Measurements from ENCODE around the gene ARHGAP32. TPM values are rescaled to one million over a fixed set of nuclear protein-coding genes. Genes with fewer than 3 reads are reported as not detected.
"Not testable (repeated sequence)": the region's sequence is repeated elsewhere in the genome, so short reads cannot be mapped to it uniquely, and the experiment has no call there.

The ARHGAP32 gene
- total RNA-seq, 1 experiment from 2014 or later: 54.0 TPM

GRCh38 chr11:129190087-129190486 is 2.0 kb downstream of the ARHGAP32 start:
- H3K4me3 ChIP-seq (ENCODE audit: low read depth, low read length): no peak overlapping the region
- TF ChIP-seq, protein P1, sequence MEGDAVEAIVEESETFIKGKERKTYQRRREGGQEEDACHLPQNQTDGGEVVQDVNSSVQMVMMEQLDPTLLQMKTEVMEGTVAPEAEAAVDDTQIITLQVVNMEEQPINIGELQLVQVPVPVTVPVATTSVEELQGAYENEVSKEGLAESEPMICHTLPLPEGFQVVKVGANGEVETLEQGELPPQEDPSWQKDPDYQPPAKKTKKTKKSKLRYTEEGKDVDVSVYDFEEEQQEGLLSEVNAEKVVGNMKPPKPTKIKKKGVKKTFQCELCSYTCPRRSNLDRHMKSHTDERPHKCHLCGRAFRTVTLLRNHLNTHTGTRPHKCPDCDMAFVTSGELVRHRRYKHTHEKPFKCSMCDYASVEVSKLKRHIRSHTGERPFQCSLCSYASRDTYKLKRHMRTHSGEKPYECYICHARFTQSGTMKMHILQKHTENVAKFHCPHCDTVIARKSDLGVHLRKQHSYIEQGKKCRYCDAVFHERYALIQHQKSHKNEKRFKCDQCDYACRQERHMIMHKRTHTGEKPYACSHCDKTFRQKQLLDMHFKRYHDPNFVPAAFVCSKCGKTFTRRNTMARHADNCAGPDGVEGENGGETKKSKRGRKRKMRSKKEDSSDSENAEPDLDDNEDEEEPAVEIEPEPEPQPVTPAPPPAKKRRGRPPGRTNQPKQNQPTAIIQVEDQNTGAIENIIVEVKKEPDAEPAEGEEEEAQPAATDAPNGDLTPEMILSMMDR (IDR thresholded peaks at IDR 0.05; ENCODE audit: insufficient read depth in 1 of 2, low read depth in 1 of 2, low read length in 1 of 2, severe bottlenecking in 1 of 2, unreplicated experiment in 1 of 2): no peak
- H3K9me3 Mint-ChIP-seq (ENCODE audit: unreplicated experiment): peaks cover 13% of the 10 kb centered on the region
- H3K27me3 Mint-ChIP-seq (ENCODE audit: insufficient read depth, unreplicated experiment): no peaks in the 10 kb centered on the region
- ChIA-PET CTCF (no interaction called here), POLR2A (no interaction called here)
- BruUV-seq (replicated peaks): no TSS peak
- no peaks in the 10 kb centered on the region for H3K9me3 ChIP-seq
- intact Hi-C loops (cut with micrococcal nuclease; ENCODE audit: unreplicated experiment): loop anchor here (5.0 kb wide), 1 partner anchor 73 kb away; no protein-coding TSS in a partner anchor
- peaks cover 6% of the 10 kb centered on the region for H3K4me1 Mint-ChIP-seq (ENCODE audit: low read depth, unreplicated experiment)
- no peak overlapping the region for H3K4me3 Mint-ChIP-seq (ENCODE audit: unreplicated experiment)
- no peaks in the 10 kb centered on the region for H3K36me3 ChIP-seq (ENCODE audit: control insufficient read depth, insufficient read depth, low read length)
- H3K4me1 ChIP-seq: peaks cover 26% of the 10 kb centered on the region
- H3K27me3 ChIP-seq (replicated peaks; ENCODE audit: control insufficient read depth, insufficient read depth, low read length): no peaks in the 10 kb centered on the region
- H3K27ac Mint-ChIP-seq (ENCODE audit: unreplicated experiment): no peak overlapping the region
- H3K36me3 Mint-ChIP-seq (ENCODE audit: insufficient read depth, unreplicated experiment): peaks cover 10% of the 10 kb centered on the region
- DNase-seq: no peak

DNA sequence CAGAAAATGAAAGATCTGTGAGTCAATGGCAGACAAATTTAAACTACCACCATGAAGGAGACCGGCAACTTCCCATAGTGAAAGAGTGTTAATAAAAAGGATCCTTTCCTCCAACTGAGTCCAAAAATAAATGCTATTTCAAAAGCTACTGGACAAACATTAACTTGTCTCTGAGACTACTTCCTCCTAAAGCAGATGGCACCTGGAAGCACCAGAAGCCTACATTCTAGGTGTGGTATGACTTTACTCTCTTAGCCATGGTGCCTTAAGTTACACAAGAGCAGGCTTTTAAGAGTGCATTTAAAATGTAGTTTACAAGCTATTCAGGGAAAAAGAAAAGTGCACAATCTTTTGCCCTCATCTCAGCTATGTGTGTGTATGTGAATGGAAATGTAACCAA is 2.5 kb downstream of the ARHGAP32 start:
- Mint-ChIP-seq H3K4me1 (ENCODE audit: low read depth, unreplicated experiment) (peaks cover 10% of the 10 kb centered on the region), H3K27ac (ENCODE audit: unreplicated experiment) (no peak overlapping the region), H3K27me3 (ENCODE audit: insufficient read depth, unreplicated experiment) (no peaks in the 10 kb centered on the region), H3K4me3 (ENCODE audit: unreplicated experiment) (no peak overlapping the region), H3K36me3 (ENCODE audit: insufficient read depth, unreplicated experiment) (peaks cover 10% of the 10 kb centered on the region), H3K9me3 (ENCODE audit: unreplicated experiment) (peaks cover 18% of the 10 kb centered on the region)
- no peak overlapping the region for H3K4me3 ChIP-seq (ENCODE audit: low read depth, low read length)
- peaks cover 26% of the 10 kb centered on the region for H3K4me1 ChIP-seq
- no peaks in the 10 kb centered on the region for H3K9me3 ChIP-seq
- no peak for DNase-seq
- TF ChIP-seq, protein P1 (IDR thresholded peaks at IDR 0.05; ENCODE audit: insufficient read depth in 1 of 2, low read depth in 1 of 2, low read length in 1 of 2, severe bottlenecking in 1 of 2, unreplicated experiment in 1 of 2): no peak
- no peaks in the 10 kb centered on the region for H3K27me3 ChIP-seq (replicated peaks; ENCODE audit: control insufficient read depth, insufficient read depth, low read length)
- BruUV-seq (replicated peaks): no TSS peak
- intact Hi-C loops (cut with micrococcal nuclease; ENCODE audit: unreplicated experiment): loop anchor here (5.0 kb wide), 1 partner anchor 72 kb away; no protein-coding TSS in a partner anchor
- POLR2A ChIA-PET: no interaction called here
- CTCF ChIA-PET: no interaction called here
- no peaks in the 10 kb centered on the region for H3K36me3 ChIP-seq (ENCODE audit: control insufficient read depth, insufficient read depth, low read length)

- H3K27me3 Mint-ChIP-seq (ENCODE audit: insufficient read depth, unreplicated experiment); H3K27me3 ChIP-seq (replicated peaks; ENCODE audit: control insufficient read depth, insufficient read depth, low read length); H3K27ac Mint-ChIP-seq (ENCODE audit: unreplicated experiment); H3K36me3 ChIP-seq (ENCODE audit: control insufficient read depth, insufficient read depth, low read length); BruUV-seq (replicated peaks); POLR2A ChIA-PET; H3K9me3 ChIP-seq; CTCF ChIA-PET; intact Hi-C loops (cut with micrococcal nuclease; ENCODE audit: unreplicated experiment); DNase-seq; H3K4me1 ChIP-seq; H3K36me3 Mint-ChIP-seq (ENCODE audit: insufficient read depth, unreplicated experiment); H3K4me1 Mint-ChIP-seq (ENCODE audit: low read depth, unreplicated experiment); H3K4me3 ChIP-seq (ENCODE audit: low read depth, low read length); H3K4me3 Mint-ChIP-seq (ENCODE audit: unreplicated experiment): not testable (repeated sequence)
- peaks cover 22% of the 10 kb centered on the region for H3K9me3 Mint-ChIP-seq (ENCODE audit: unreplicated experiment)
Observed at GRCh38 chr11:129185082-129185481, 7.0 kb downstream of the ARHGAP32 start.

GRCh38 chr11:129184581-129184980 is 7.5 kb downstream of the ARHGAP32 start:
- no peak overlapping the region for H3K4me3 Mint-ChIP-seq (ENCODE audit: unreplicated experiment)
- no peak overlapping the region for H3K27ac Mint-ChIP-seq (ENCODE audit: unreplicated experiment)
- CTCF ChIA-PET: no interaction called here
- Histone ChIP-seq H3K4me1 (peaks cover 3% of the 10 kb centered on the region), H3K27me3 (replicated peaks; ENCODE audit: control insufficient read depth, insufficient read depth, low read length) (no peaks in the 10 kb centered on the region), H3K4me3 (ENCODE audit: low read depth, low read length) (no peak overlapping the region), H3K36me3 (ENCODE audit: control insufficient read depth, insufficient read depth, low read length) (no peaks in the 10 kb centered on the region), H3K9me3 (no peaks in the 10 kb centered on the region)
- no TSS peak for BruUV-seq (replicated peaks)
- DNase-seq: no peak
- TF ChIP-seq, protein P1 (IDR thresholded peaks at IDR 0.05; ENCODE audit: insufficient read depth in 1 of 2, low read depth in 1 of 2, low read length in 1 of 2, severe bottlenecking in 1 of 2, unreplicated experiment in 1 of 2): no peak
- intact Hi-C loops (cut with micrococcal nuclease; ENCODE audit: unreplicated experiment): no loop called here
- H3K4me1 Mint-ChIP-seq (ENCODE audit: low read depth, unreplicated experiment): peaks cover 7% of the 10 kb centered on the region
- H3K27me3 Mint-ChIP-seq (ENCODE audit: insufficient read depth, unreplicated experiment): no peaks in the 10 kb centered on the region
- peaks cover 10% of the 10 kb centered on the region for H3K36me3 Mint-ChIP-seq (ENCODE audit: insufficient read depth, unreplicated experiment)
- peaks cover 22% of the 10 kb centered on the region for H3K9me3 Mint-ChIP-seq (ENCODE audit: unreplicated experiment)
- POLR2A ChIA-PET: no interaction called here
